SK-N-SH (cell line): Measurements from ENCODE around the gene RYR3. TPM values are rescaled to one million over a fixed set of nuclear protein-coding genes. Genes with fewer than 3 reads are reported as not detected.

Experiments
- CTCF ChIA-PET: fragments of 300-600, 350-600 bp; formaldehyde crosslinking; extraction: SDS; loops from one replicate; lab custom pipeline; 2021; lab: Yijun Ruan, JAX
- POLR2A ChIA-PET: fragments of 350-600 bp; sonication (Branson Sonifier 250); formaldehyde crosslinking; extraction: SDS; loops from one replicate; lab custom pipeline; 2020; ENCODE audit warnings: antibody characterized with exemption, inconsistent platforms; lab: Yijun Ruan, JAX
- DNase-seq: peaks from one replicate; pipeline ENCODE4 v3.0.0; 2012
- H2AFZ ChIP-seq: fragments of 200-600 bp; sonication (generic); 2 replicates; pipeline ENCODE4 v1.8.1; 2016; ENCODE audit warnings: antibody characterized with exemption, mild to moderate bottlenecking, low read depth
- H3F3A ChIP-seq: fragments of 200-600 bp; sonication (generic); replicated peaks from 2 replicates; pipeline ENCODE3; 2016; ENCODE audit warnings: antibody characterized with exemption, mild to moderate bottlenecking; ENCODE audit not compliant: insufficient read depth
- H3K27ac ChIP-seq, 2 experiments: fragments of 200-500 bp in 1 of 2; fragments of 200-600 bp in 1 of 2; sonication (Bioruptor generic) in 1 of 2; sonication (generic), shearing (Covaris generic) in 1 of 2; 2 replicates each; pipeline versions ENCODE4 v1.5.1 to v1.6.1; 2014 to 2016; ENCODE audit warnings: low read depth in 2 of 2, inconsistent platforms in 1 of 2, low read length in 1 of 2, mild to moderate bottlenecking in 1 of 2, mixed read lengths in 1 of 2
- H3K27me3 ChIP-seq: fragments of 200-600 bp; sonication (generic), shearing (Covaris generic); 2 replicates; pipeline ENCODE4 v1.6.1; 2016; ENCODE audit warnings: mixed run types; ENCODE audit not compliant: insufficient read depth
- H3K36me3 ChIP-seq, 2 experiments: fragments of 200-500 bp in 1 of 2; fragments of 200-600 bp in 1 of 2; sonication (Bioruptor generic) in 1 of 2; sonication (generic) in 1 of 2; replicated peaks in 1 of 2; 2 replicates each; pipeline versions ENCODE3 to v1.5.1; 2014 to 2016; ENCODE audit warnings: low read length in 1 of 2, mild to moderate bottlenecking in 1 of 2; ENCODE audit not compliant: insufficient read depth in 2 of 2, control insufficient read depth in 1 of 2
- H3K4me1 ChIP-seq, 2 experiments: fragments of 200-500 bp in 1 of 2; fragments of 200-600 bp in 1 of 2; sonication (Bioruptor generic) in 1 of 2; sonication (generic), shearing (Covaris generic) in 1 of 2; 2 replicates each; pipeline versions ENCODE4 v1.5.1 to v1.6.1; 2014 to 2016; ENCODE audit warnings: low read depth in 1 of 2, low read length in 1 of 2, mixed run types in 1 of 2; ENCODE audit not compliant: insufficient read depth in 2 of 2, control insufficient read depth in 1 of 2
- H3K4me2 ChIP-seq: fragments of 200-600 bp; sonication (generic), shearing (Covaris generic); 2 replicates; pipeline ENCODE4 v1.6.1; 2017; ENCODE audit warnings: mixed run types
- H3K4me3 ChIP-seq, 2 experiments: fragments of 200-500 bp in 1 of 2; fragments of 200-600 bp in 1 of 2; sonication (Bioruptor generic) in 1 of 2; sonication (generic), shearing (Covaris generic) in 1 of 2; 2 replicates each; pipeline versions ENCODE4 v1.5.1 to v1.8.1; 2014 to 2016; ENCODE audit warnings: low read depth in 2 of 2, inconsistent platforms in 1 of 2, low read length in 1 of 2, mild to moderate bottlenecking in 1 of 2, mixed read lengths in 1 of 2, moderate library complexity in 1 of 2
- H3K79me2 ChIP-seq: fragments of 200-600 bp; sonication (generic); 2 replicates; pipeline ENCODE4 v1.8.1; 2017; ENCODE audit warnings: mild to moderate bottlenecking; ENCODE audit not compliant: insufficient read depth
- H3K9ac ChIP-seq: fragments of 200-600 bp; sonication (generic); 2 replicates; pipeline ENCODE4 v1.6.1; 2017; ENCODE audit warnings: mixed run types
- H3K9me2 ChIP-seq: fragments of 200-600 bp; sonication (generic); 2 replicates; pipeline ENCODE4 v1.6.1; 2017; ENCODE audit warnings: mixed run types
- H3K9me3 ChIP-seq: fragments of 200-600 bp; sonication (generic); 2 replicates; pipeline ENCODE4 v1.6.1; 2017; ENCODE audit warnings: mixed run types, mild to moderate bottlenecking, moderate library complexity
- H4K20me1 ChIP-seq: fragments of 200-600 bp; sonication (generic); 2 replicates; pipeline ENCODE4 v1.6.1; 2017; ENCODE audit warnings: mild to moderate bottlenecking, mixed run types; ENCODE audit not compliant: insufficient read depth
- CHD2 ChIP-seq: fragments of 150-350 bp; IDR thresholded peaks from 2 replicates; pipeline ENCODE4 v1.6.1; 2018; ENCODE audit warnings: low read length; ENCODE audit not compliant: partially characterized antibody
- ELF1 ChIP-seq: IDR thresholded peaks from 2 replicates; pipeline ENCODE4 v1.4.0; 2012
- EZH2phosphoT487 ChIP-seq: fragments of 200-600 bp; sonication (generic); IDR thresholded peaks from 2 replicates; pipeline ENCODE4 v1.6.1; 2017; ENCODE audit warnings: low read depth, mixed run types, mild to moderate bottlenecking, antibody characterized with exemption, moderate library complexity, borderline replicate concordance
- FOSL2 ChIP-seq: IDR thresholded peaks from 2 replicates; pipeline ENCODE4 v1.4.0; 2012; ENCODE audit warnings: low read depth, mild to moderate bottlenecking, moderate library complexity, borderline replicate concordance
- FOXM1 ChIP-seq: IDR thresholded peaks from 2 replicates; pipeline ENCODE4 v1.4.0; 2012; ENCODE audit warnings: low read depth, mild to moderate bottlenecking
- GABPA ChIP-seq: IDR thresholded peaks from 2 replicates; pipeline ENCODE4 v1.4.0; 2012; ENCODE audit warnings: low read depth, mild to moderate bottlenecking
- GATA2 ChIP-seq: sonication (generic); formaldehyde crosslinking; IDR thresholded peaks from 2 replicates; pipeline ENCODE4 v1.5.0; 2020; ENCODE audit warnings: mild to moderate bottlenecking, missing genetic modification reagents
- IRF3 ChIP-seq: fragments of 150-350 bp; IDR thresholded peaks from 2 replicates; pipeline ENCODE4 v1.6.1; 2016; ENCODE audit warnings: mild to moderate bottlenecking, low read depth, low read length
- JUND ChIP-seq: IDR thresholded peaks from 2 replicates; pipeline ENCODE4 v1.4.0; 2012
- MEF2A ChIP-seq: IDR thresholded peaks from 2 replicates; pipeline ENCODE4 v1.4.0; 2012; ENCODE audit warnings: low read depth, borderline replicate concordance
- MXI1 ChIP-seq: IDR thresholded peaks from 2 replicates; pipeline ENCODE4 v1.6.1; 2012; ENCODE audit warnings: mild to moderate bottlenecking, low read depth, low read length, improper control_type of control experiment
- NFIC ChIP-seq: IDR thresholded peaks from 2 replicates; pipeline ENCODE4 v1.4.0; 2012; ENCODE audit warnings: borderline replicate concordance
- RAD21 ChIP-seq: IDR thresholded peaks from 2 replicates; pipeline ENCODE4 v1.6.1; 2012; ENCODE audit warnings: mild to moderate bottlenecking, low read length
- RCOR1 ChIP-seq: fragments of 150-350 bp; IDR thresholded peaks from 2 replicates; pipeline ENCODE4 v1.6.1; 2017; ENCODE audit warnings: antibody characterized with exemption, low read length
- RFX5 ChIP-seq: IDR thresholded peaks from 2 replicates; pipeline ENCODE4 v1.6.1; 2012; ENCODE audit warnings: mild to moderate bottlenecking, improper control_type of control experiment, low read length
- SIN3A ChIP-seq: IDR thresholded peaks from 2 replicates; pipeline ENCODE4 v1.6.1; 2012; ENCODE audit warnings: low read depth, mild to moderate bottlenecking, low read length, moderate library complexity, borderline replicate concordance
- SMC3 ChIP-seq: IDR thresholded peaks from 2 replicates; pipeline ENCODE4 v1.6.1; 2012; ENCODE audit warnings: low read depth, low read length, improper control_type of control experiment
- TAF1 ChIP-seq: IDR thresholded peaks from 2 replicates; pipeline ENCODE4 v1.6.1; 2012; ENCODE audit warnings: low read depth, mild to moderate bottlenecking, low read length, moderate library complexity, borderline replicate concordance
- TEAD4 ChIP-seq: IDR thresholded peaks from 2 replicates; pipeline ENCODE4 v1.4.0; 2012; ENCODE audit warnings: mild to moderate bottlenecking, borderline replicate concordance; ENCODE audit not compliant: insufficient read depth
- WGBS: methylation state at CpG from one replicate; pipeline ENCODE4 v1.1.6; 2017; ENCODE audit warnings: low lambda C conversion rate; 5-methylcytosine and 5-hydroxymethylcytosine counted together
- polyA plus RNA-seq, 3 experiments: library from polyadenylated mRNA; depleted of rRNA; stranded (reverse); fragments of >200 nt; gene quantifications; 2 replicates each; pipeline ENCODE4 v1.2.3, GENCODE V29; 2012
- TF ChIP-seq, protein P1 (sequence below): IDR thresholded peaks from 2 replicates; pipeline ENCODE4 v1.4.0; 2012; ENCODE audit warnings: low read depth, borderline replicate concordance
- TF ChIP-seq, protein P2 (sequence below): fragments of 150-350 bp; IDR thresholded peaks from 2 replicates; pipeline ENCODE4 v1.6.1; 2017; ENCODE audit warnings: antibody characterized with exemption, low read length, low read depth, borderline replicate concordance
- TF ChIP-seq, protein P3 (sequence below): IDR thresholded peaks from 2 replicates; pipeline ENCODE4 v1.4.0; 2012; ENCODE audit warnings: low read depth
- TF ChIP-seq, protein P4 (sequence below): fragments of 200-600 bp; sonication (generic); IDR thresholded peaks from 2 replicates; pipeline ENCODE4 v1.6.1; 2017; ENCODE audit warnings: antibody characterized with exemption, mild to moderate bottlenecking, moderate library complexity

Gene RYR3
- polyA plus RNA-seq, 1 of the 3 experiments (the other 2 are of a cell fraction), result 0.02 TPM

DNA sequence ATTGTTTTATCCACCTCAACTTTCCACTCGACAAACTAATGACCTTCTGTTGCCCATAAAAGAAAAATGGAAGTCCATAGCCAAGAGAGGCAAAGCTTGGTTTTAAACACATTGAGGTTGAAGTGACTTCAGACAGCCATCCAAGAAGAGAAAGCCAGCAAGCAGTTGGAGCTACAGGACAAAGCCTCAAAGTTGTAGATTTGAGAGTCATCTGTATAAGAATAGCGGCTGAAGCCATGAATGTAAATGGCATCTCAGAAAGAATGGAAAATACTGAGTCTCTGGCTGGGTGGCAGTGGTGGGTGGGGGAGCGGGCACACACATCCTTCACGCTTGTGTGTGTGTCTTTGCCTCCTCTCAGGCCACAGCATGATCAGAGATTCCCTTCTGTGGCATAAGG is 533.4 kb downstream of the RYR3 start:
- ChIA-PET POLR2A (no interaction called here), CTCF (no interaction called here)
- no peak for DNase-seq
- H3K4me3 ChIP-seq, result no peak overlapping the region
- TF ChIP-seq RCOR1 (no peak), MEF2A (no peak), SMC3 (no peak), GATA2 (no peak), TEAD4 (no peak), TAF1 (no peak), RFX5 (no peak), GABPA (no peak), EZH2phosphoT487 (no peak), JUND (no peak), ELF1 (no peak), SIN3A (no peak), FOSL2 (no peak), MXI1 (no peak)
- TF ChIP-seq, protein P1, sequence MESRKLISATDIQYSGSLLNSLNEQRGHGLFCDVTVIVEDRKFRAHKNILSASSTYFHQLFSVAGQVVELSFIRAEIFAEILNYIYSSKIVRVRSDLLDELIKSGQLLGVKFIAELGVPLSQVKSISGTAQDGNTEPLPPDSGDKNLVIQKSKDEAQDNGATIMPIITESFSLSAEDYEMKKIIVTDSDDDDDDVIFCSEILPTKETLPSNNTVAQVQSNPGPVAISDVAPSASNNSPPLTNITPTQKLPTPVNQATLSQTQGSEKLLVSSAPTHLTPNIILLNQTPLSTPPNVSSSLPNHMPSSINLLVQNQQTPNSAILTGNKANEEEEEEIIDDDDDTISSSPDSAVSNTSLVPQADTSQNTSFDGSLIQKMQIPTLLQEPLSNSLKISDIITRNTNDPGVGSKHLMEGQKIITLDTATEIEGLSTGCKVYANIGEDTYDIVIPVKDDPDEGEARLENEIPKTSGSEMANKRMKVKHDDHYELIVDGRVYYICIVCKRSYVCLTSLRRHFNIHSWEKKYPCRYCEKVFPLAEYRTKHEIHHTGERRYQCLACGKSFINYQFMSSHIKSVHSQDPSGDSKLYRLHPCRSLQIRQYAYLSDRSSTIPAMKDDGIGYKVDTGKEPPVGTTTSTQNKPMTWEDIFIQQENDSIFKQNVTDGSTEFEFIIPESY, result no peak
- TF ChIP-seq, protein P2, sequence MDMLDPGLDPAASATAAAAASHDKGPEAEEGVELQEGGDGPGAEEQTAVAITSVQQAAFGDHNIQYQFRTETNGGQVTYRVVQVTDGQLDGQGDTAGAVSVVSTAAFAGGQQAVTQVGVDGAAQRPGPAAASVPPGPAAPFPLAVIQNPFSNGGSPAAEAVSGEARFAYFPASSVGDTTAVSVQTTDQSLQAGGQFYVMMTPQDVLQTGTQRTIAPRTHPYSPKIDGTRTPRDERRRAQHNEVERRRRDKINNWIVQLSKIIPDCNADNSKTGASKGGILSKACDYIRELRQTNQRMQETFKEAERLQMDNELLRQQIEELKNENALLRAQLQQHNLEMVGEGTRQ, result no peak
- TF ChIP-seq, protein P3, sequence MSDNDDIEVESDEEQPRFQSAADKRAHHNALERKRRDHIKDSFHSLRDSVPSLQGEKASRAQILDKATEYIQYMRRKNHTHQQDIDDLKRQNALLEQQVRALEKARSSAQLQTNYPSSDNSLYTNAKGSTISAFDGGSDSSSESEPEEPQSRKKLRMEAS, result no peak
- no peaks in the 10 kb centered on the region for H3K27me3 ChIP-seq
- no peak overlapping the region for H2AFZ ChIP-seq
- H3K9ac ChIP-seq, result no peak overlapping the region
- H3K9me2 ChIP-seq, result no peaks in the 10 kb centered on the region
- no peak overlapping the region for H3K27ac ChIP-seq
- no peak overlapping the region for H3K4me2 ChIP-seq
- no peaks in the 10 kb centered on the region for H3K9me3 ChIP-seq
- H3F3A ChIP-seq, result no peaks in the 10 kb centered on the region
- WGBS, result 67% methylated on average over 4 of the region's 4 CpGs
- H3K36me3 ChIP-seq, result no peaks in the 10 kb centered on the region
- no peaks in the 10 kb centered on the region for H4K20me1 ChIP-seq
- no peaks in the 10 kb centered on the region for H3K4me1 ChIP-seq
- no peaks in the 10 kb centered on the region for H3K79me2 ChIP-seq

- POLR2A ChIA-PET, result no interaction called here
- no peaks in the 10 kb centered on the region for H3K9me2 ChIP-seq
- no peaks in the 10 kb centered on the region for H4K20me1 ChIP-seq
- no peak overlapping the region for H3K4me2 ChIP-seq
- H3K27ac ChIP-seq, result no peak overlapping the region
- no peaks in the 10 kb centered on the region for H3K27me3 ChIP-seq
- 85% methylated on average over 4 of the region's 4 CpGs for WGBS
- H3K9me3 ChIP-seq, result no peaks in the 10 kb centered on the region
- H3F3A ChIP-seq, result no peaks in the 10 kb centered on the region
- no peaks in the 10 kb centered on the region for H3K4me1 ChIP-seq
- H3K4me3 ChIP-seq, result no peak overlapping the region
- no peak overlapping the region for H3K9ac ChIP-seq
- no peaks in the 10 kb centered on the region for H3K36me3 ChIP-seq
- CTCF ChIA-PET, result no interaction called here
- DNase-seq, result no peak
- no peaks in the 10 kb centered on the region for H3K79me2 ChIP-seq
- no peak overlapping the region for H2AFZ ChIP-seq
- TF ChIP-seq MEF2A (no peak), CHD2 (no peak), FOSL2 (no peak), ELF1 (no peak), IRF3 (no peak), NFIC (no peak), FOXM1 (no peak), RAD21 (no peak)
- TF ChIP-seq, protein P4, sequence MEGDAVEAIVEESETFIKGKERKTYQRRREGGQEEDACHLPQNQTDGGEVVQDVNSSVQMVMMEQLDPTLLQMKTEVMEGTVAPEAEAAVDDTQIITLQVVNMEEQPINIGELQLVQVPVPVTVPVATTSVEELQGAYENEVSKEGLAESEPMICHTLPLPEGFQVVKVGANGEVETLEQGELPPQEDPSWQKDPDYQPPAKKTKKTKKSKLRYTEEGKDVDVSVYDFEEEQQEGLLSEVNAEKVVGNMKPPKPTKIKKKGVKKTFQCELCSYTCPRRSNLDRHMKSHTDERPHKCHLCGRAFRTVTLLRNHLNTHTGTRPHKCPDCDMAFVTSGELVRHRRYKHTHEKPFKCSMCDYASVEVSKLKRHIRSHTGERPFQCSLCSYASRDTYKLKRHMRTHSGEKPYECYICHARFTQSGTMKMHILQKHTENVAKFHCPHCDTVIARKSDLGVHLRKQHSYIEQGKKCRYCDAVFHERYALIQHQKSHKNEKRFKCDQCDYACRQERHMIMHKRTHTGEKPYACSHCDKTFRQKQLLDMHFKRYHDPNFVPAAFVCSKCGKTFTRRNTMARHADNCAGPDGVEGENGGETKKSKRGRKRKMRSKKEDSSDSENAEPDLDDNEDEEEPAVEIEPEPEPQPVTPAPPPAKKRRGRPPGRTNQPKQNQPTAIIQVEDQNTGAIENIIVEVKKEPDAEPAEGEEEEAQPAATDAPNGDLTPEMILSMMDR, result no peak
- TF ChIP-seq, protein P1, result no peak
These were observed 533.8 kb downstream of the RYR3 start for GRCh38 chr15:33844597-33844996.
